Cardiac fibroblast (primary cell): Measurements from ENCODE around the gene BCL2L13.
"Not testable (repeated sequence)": the region's sequence is repeated elsewhere in the genome, so short reads cannot be mapped to it uniquely, and the experiment has no call there.

Experiments used
- DNase-seq, 2 donors: peaks; one replicate each; pipeline versions ENCODE4 v3.0.0 to v3.0.0-alpha.2; 2010; ENCODE audit warnings: low read depth in 2 of 2
- H3K4me3 ChIP-seq, 2 donors: replicated peaks in 1 of 2; 1 replicate in 1 of 2; 2 replicates in 1 of 2; pipeline ENCODE4 v1.5.1; 2011; ENCODE audit warnings: low read depth in 2 of 2, low read length in 2 of 2, mild to moderate bottlenecking in 2 of 2, moderate library complexity in 1 of 2
- CTCF ChIP-seq: IDR thresholded peaks from one replicate; pipeline ENCODE4 v1.5.1; 2011; ENCODE audit warnings: low read depth, mild to moderate bottlenecking, low read length, inconsistent platforms

The BCL2L13 gene

GRCh38 chr22:17692841-17693240 is 54.3 kb downstream of the BCL2L13 start:
- H3K4me3 ChIP-seq: no peak overlapping the region
- DNase-seq: no peak
- no peak for TF ChIP-seq CTCF

GRCh38 chr22:17694193-17694592 is 55.6 kb downstream of the BCL2L13 start:
- DNase-seq: no peak
- H3K4me3 ChIP-seq: no peak overlapping the region
- no peak for TF ChIP-seq CTCF

GRCh38 chr22:17694752-17695151 is 56.2 kb downstream of the BCL2L13 start:
- DNase-seq: no peak
- no peak overlapping the region for H3K4me3 ChIP-seq
- no peak for TF ChIP-seq CTCF

GRCh38 chr22:17695986-17696385 is 57.4 kb downstream of the BCL2L13 start:
- H3K4me3 ChIP-seq: no peak overlapping the region
- TF ChIP-seq CTCF: no peak
- no peak for DNase-seq

- DNase-seq, H3K4me3 ChIP-seq: not testable (repeated sequence)
Measured at GRCh38 chr22:17697196-17697595, 58.6 kb downstream of the BCL2L13 start.

GRCh38 chr22:17698276-17698675 is 59.7 kb downstream of the BCL2L13 start:
- DNase-seq, H3K4me3 ChIP-seq: not testable (repeated sequence)

- H3K4me3 ChIP-seq: no peak overlapping the region
- DNase-seq: no peak
- no peak for TF ChIP-seq CTCF
Measured at GRCh38 chr22:17698948-17699347, 60.4 kb downstream of the BCL2L13 start.

GRCh38 chr22:17699696-17700340 is 61.3 kb downstream of the BCL2L13 start:
- DNase-seq: no peak
- H3K4me3 ChIP-seq: no peak overlapping the region
- TF ChIP-seq CTCF: no peak
